Upper lobe of right lung (tissue), 1 donor: ENCODE data around the gene MGAT5B. TPM values are rescaled to one million over a fixed set of nuclear protein-coding genes. Genes with fewer than 3 reads are reported as not detected.

Experiments used
- ATAC-seq: fragments of 200-7000 bp; cut with Tn5 transposase; one replicate; pipeline ENCODE4 v1.9.1; 2020; ENCODE audit warnings: mild to moderate bottlenecking, moderate library complexity
- DNase-seq: peaks from one replicate; pipeline ENCODE4 v3.0.0-alpha.2; 2020
- H3K27ac ChIP-seq: fragments of 200-600 bp; one replicate; pipeline ENCODE4 v1.8.0; 2022
- H3K27me3 ChIP-seq: fragments of 200-600 bp; one replicate; pipeline ENCODE4 v1.8.0; 2022; ENCODE audit warnings: mild to moderate bottlenecking
- H3K36me3 ChIP-seq: fragments of 200-600 bp; one replicate; pipeline ENCODE4 v1.8.0; 2022
- H3K4me1 ChIP-seq: fragments of 200-600 bp; one replicate; pipeline ENCODE4 v1.8.0; 2022
- H3K4me3 ChIP-seq: fragments of 200-600 bp; one replicate; pipeline ENCODE4 v1.8.0; 2022; ENCODE audit warnings: mild to moderate bottlenecking
- H3K9me3 ChIP-seq: fragments of 200-600 bp; one replicate; pipeline ENCODE4 v1.8.0; 2022
- intact Hi-C: fragments of 100-400 bp; cut with DNase I; formaldehyde crosslinking; loops from one replicate; pipeline ENCODE4 v1.11.0; 2022
- total RNA-seq: library from RNA; stranded (reverse); fragmentation: NEBNext Ultra II Directional; extraction: Animal tissue kit (Norgen Biotek cat#: 25700); gene quantifications from one replicate; pipeline ENCODE4 v1.2.1, GENCODE V29; 2021
- TF ChIP-seq, protein P1 (sequence below): fragments of 200-600 bp; IDR thresholded peaks from one replicate; pipeline ENCODE4 v1.8.0; 2022; ENCODE audit warnings: antibody characterized with exemption
- donor health status: DM: no; HTN: yes; CAD: no; lungs with severe emphysema.

The MGAT5B gene
- total RNA-seq, 1 donor from 2014 or later: 2.0 TPM

DNA sequence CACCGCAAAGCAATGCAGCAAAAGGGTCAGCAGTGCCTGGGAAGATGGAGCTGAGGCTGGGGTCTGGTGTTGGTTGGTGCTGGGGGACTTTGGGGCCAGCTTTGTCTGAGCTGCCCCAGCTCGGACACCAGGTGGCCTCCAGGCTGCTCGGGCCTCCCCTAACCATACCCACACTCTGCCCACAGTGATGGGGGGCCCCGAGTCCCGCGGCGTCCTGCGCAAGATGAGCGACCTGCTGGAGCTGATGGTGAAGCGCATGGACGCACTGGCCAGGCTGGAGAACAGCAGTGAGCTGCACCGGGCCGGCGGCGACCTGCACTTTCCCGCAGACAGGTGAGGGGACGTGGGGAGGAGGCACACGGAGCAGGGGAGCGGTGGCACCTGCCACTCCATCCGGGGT is 13.8 kb downstream of the MGAT5B start:
- TF ChIP-seq, protein P1, sequence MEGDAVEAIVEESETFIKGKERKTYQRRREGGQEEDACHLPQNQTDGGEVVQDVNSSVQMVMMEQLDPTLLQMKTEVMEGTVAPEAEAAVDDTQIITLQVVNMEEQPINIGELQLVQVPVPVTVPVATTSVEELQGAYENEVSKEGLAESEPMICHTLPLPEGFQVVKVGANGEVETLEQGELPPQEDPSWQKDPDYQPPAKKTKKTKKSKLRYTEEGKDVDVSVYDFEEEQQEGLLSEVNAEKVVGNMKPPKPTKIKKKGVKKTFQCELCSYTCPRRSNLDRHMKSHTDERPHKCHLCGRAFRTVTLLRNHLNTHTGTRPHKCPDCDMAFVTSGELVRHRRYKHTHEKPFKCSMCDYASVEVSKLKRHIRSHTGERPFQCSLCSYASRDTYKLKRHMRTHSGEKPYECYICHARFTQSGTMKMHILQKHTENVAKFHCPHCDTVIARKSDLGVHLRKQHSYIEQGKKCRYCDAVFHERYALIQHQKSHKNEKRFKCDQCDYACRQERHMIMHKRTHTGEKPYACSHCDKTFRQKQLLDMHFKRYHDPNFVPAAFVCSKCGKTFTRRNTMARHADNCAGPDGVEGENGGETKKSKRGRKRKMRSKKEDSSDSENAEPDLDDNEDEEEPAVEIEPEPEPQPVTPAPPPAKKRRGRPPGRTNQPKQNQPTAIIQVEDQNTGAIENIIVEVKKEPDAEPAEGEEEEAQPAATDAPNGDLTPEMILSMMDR: no peak
- intact Hi-C loops: loop anchor here (10.0 kb wide), 1 partner anchor 63 kb away; no protein-coding TSS in a partner anchor
- no peaks in the 10 kb centered on the region for H3K36me3 ChIP-seq
- H3K4me3 ChIP-seq: no peak overlapping the region
- no peaks in the 10 kb centered on the region for H3K9me3 ChIP-seq
- H3K27me3 ChIP-seq: peaks cover 8% of the 10 kb centered on the region
- ATAC-seq (no peak), DNase-seq (no peak)
- no peaks in the 10 kb centered on the region for H3K4me1 ChIP-seq
- H3K27ac ChIP-seq: no peak overlapping the region

DNA sequence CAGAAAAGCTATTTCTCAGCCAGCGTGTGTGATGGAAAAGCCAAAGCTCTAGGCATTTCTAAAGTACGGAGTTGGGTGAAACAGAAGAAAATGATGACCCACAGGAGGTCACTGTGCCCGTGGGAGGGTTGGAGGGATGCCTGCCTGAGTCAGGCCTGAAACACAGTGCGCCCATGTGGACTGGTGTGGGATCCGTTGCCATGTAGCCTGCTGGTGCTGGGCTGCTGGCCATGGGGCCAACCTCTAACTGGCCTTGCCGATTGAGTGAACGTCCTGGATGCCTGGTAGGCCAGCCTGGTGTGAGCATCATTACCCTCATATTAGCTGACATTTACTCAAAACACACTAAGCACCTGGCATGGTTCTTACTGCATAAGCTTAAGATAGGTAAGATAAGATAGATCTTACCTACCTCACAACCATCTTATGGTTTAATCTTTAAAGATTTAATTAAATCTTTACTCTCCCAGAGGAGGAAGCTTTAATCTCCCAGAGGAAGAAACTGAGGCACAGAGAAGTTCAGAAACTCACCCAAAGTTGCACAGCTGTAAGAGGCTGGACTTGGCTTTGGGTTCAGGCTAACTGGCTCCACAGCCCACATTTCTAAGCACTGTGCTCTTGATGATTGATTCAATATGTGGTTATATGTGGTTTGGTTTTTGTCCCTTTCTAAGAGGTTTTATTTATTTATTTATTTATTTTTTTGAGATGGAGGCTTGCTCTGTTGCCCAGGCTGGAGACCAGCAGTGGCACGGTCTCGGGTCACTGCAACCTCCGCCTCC is 15.7 kb downstream of the MGAT5B start:
- intact Hi-C loops: loop anchor here (10.0 kb wide), 1 partner anchor 61 kb away; no protein-coding TSS in a partner anchor
- DNase-seq: no peak
- Histone ChIP-seq H3K4me1 (no peaks in the 10 kb centered on the region), H3K36me3 (no peaks in the 10 kb centered on the region), H3K9me3 (no peaks in the 10 kb centered on the region), H3K4me3 (no peak overlapping the region), H3K27ac (no peak overlapping the region), H3K27me3 (peaks cover 8% of the 10 kb centered on the region)
- ATAC-seq: no peak
- TF ChIP-seq, protein P1: no peak

DNA sequence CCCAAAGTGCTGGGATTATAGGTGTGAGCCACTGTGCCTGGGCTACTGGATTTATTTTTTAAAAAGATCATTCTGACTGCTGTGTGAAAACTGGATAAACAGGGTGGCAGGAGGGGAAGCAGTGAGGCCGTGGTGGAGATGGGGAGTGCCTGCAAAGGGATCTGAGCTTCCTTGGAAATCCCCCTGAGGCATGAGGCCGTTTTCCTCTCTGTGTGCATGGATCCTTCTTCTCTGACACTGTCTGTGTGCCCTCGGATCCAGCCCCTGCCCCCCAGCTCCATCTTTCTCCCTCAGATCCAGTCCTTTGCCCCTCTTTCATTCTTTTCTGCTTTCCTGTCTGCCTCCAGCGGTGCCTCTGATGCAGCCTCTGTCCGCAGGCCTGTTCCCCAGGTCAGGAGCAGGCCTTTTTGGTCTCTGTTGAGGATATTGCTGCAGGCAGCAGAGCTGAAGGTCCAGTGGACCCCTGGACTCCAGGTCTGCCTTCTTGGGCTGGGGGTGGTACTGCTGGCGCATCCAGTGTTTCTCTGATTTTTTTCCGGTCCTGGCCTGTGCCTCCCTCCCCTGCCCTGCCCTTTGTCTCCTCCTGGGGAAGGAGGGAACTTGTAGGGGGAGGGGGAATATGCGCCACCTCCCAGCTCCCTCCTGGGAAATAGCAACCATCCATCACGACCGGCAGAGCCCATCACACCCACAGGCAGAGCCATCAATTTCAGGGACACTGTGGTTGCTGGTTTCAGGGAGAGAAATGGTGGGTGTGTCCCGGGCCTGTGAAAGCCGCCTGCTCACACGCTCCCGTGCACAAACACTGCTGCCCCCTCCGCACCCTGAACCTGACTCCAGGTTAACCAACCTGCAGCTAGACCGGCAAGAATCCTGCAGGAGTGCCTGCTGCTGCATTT is 17.0 kb downstream of the MGAT5B start:
- TF ChIP-seq, protein P1: no peak
- intact Hi-C loops: loop anchor here (10.0 kb wide), 1 partner anchor 60 kb away; no protein-coding TSS in a partner anchor
- H3K9me3 ChIP-seq: no peaks in the 10 kb centered on the region
- H3K36me3 ChIP-seq: no peaks in the 10 kb centered on the region
- peaks cover 2% of the 10 kb centered on the region for H3K27me3 ChIP-seq
- ATAC-seq (no peak), DNase-seq (no peak)
- H3K4me3 ChIP-seq: no peak overlapping the region
- H3K4me1 ChIP-seq: no peaks in the 10 kb centered on the region
- H3K27ac ChIP-seq: no peak overlapping the region

DNA sequence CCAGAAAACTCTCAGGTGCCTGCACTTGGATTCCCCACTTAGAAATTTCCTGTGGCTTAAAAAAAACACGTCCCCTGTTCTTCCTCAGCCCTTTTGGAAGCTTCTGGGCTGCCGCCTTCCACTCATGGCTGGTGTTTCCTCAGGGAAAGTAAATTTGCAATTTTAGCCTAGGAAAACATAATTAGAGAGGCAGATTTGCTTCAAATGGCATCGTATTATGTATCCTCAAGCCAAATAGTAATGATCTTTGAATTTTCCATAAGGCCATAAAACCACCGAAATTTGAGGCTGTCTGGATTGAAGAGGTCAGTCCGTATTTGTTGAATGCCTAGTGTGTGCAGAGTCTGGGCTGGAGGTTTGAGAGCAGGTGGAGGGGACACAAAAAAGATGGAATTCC is 17.7 kb downstream of the MGAT5B start:
- H3K27me3 ChIP-seq: no peaks in the 10 kb centered on the region
- intact Hi-C loops: loop anchor here (10.0 kb wide), 1 partner anchor 59 kb away; no protein-coding TSS in a partner anchor

DNA sequence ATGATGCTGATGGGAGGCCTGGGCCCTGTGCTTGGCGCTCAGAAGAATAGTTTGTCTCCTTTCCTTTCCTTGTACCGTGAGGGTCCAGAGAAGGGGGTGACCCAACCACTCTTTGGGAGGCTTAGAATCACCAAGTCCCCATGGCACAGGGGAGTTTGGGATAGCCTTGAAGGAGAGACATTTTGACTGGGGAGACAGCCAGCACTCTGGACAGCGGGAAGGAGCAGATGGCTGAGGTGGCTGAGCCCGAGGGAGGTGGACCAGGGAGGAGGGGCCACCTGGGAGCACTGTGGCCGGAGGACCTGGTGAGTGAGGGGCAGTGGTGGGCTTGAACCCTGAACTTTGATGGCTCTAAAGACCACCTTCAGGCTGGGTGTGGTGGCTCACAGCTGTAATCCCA is 18.2 kb downstream of the MGAT5B start:
- TF ChIP-seq, protein P1: no peak
- Histone ChIP-seq H3K4me3 (no peak overlapping the region), H3K4me1 (no peaks in the 10 kb centered on the region), H3K27me3 (no peaks in the 10 kb centered on the region), H3K36me3 (no peaks in the 10 kb centered on the region), H3K9me3 (no peaks in the 10 kb centered on the region), H3K27ac (no peak overlapping the region)
- no peak for DNase-seq
- no peak for ATAC-seq
- intact Hi-C loops: loop anchor here (10.0 kb wide), 1 partner anchor 58 kb away; no protein-coding TSS in a partner anchor

More for the DNA sequence above, 17.7 kb downstream of the MGAT5B start:
- Histone ChIP-seq H3K27ac (no peak overlapping the region), H3K4me1 (no peaks in the 10 kb centered on the region), H3K9me3 (no peaks in the 10 kb centered on the region), H3K36me3 (no peaks in the 10 kb centered on the region), H3K4me3 (no peak overlapping the region)
- TF ChIP-seq, protein P1: no peak
- no peak for ATAC-seq
- no peak for DNase-seq
